H9 (cell line): Measurements from ENCODE around the gene KREMEN1. TPM values are rescaled to one million over a fixed set of nuclear protein-coding genes. Genes with fewer than 3 reads are reported as not detected.

Experiments used
- DNase-seq: peaks from one replicate; pipeline ENCODE4 v3.0.0-alpha.2; 2017
- H2AFZ ChIP-seq: one replicate; pipeline ENCODE4 v1.6.1; 2013; ENCODE audit warnings: mild to moderate bottlenecking, low read length, control low read depth, moderate library complexity
- H2AK5ac ChIP-seq: 2 replicates; pipeline ENCODE4 v1.6.1; 2013; ENCODE audit warnings: low read length, control low read depth, mixed read lengths; ENCODE audit not compliant: insufficient read length
- H2BK120ac ChIP-seq: one replicate; pipeline ENCODE4 v1.6.1; 2013; ENCODE audit warnings: low read depth, mild to moderate bottlenecking, low read length, control low read depth, inconsistent platforms; ENCODE audit not compliant: poor library complexity, severe bottlenecking
- H2BK12ac ChIP-seq: 2 replicates; pipeline ENCODE4 v1.6.1; 2013; ENCODE audit warnings: low read length, control low read depth, mixed read lengths, low read depth; ENCODE audit not compliant: insufficient read length
- H2BK15ac ChIP-seq: 2 replicates; pipeline ENCODE4 v1.6.1; 2013; ENCODE audit warnings: low read depth, low read length, control low read depth
- H2BK20ac ChIP-seq: one replicate; pipeline ENCODE4 v1.6.1; 2013; ENCODE audit warnings: low read depth, mild to moderate bottlenecking, low read length, control low read depth, inconsistent platforms; ENCODE audit not compliant: poor library complexity, severe bottlenecking
- H2BK5ac ChIP-seq: 2 replicates; pipeline ENCODE4 v1.6.1; 2013; ENCODE audit warnings: low read length, control low read depth, mixed read lengths; ENCODE audit not compliant: insufficient read length
- H3K14ac ChIP-seq: 2 replicates; pipeline ENCODE4 v1.6.1; 2013; ENCODE audit warnings: low read length, control low read depth; ENCODE audit not compliant: insufficient read depth
- H3K18ac ChIP-seq: 2 replicates; pipeline ENCODE4 v1.6.1; 2013; ENCODE audit warnings: low read depth, mild to moderate bottlenecking, mixed read lengths, low read length, control low read depth; ENCODE audit not compliant: insufficient read length
- H3K23ac ChIP-seq: 2 replicates; pipeline ENCODE4 v1.6.1; 2013; ENCODE audit warnings: low read length, control low read depth, mixed read lengths, low read depth; ENCODE audit not compliant: insufficient read length
- H3K23me2 ChIP-seq: 2 replicates; pipeline ENCODE4 v1.6.1; 2013; ENCODE audit warnings: low read depth, mild to moderate bottlenecking, mixed read lengths, low read length, control low read depth; ENCODE audit not compliant: insufficient read length, poor library complexity, severe bottlenecking
- H3K27ac ChIP-seq: 2 replicates; pipeline ENCODE4 v1.5.1; 2013; ENCODE audit warnings: low read length, control low read depth, mixed read lengths, low read depth; ENCODE audit not compliant: insufficient read length
- H3K27me3 ChIP-seq: 2 replicates; pipeline ENCODE4 v1.6.1; 2013; ENCODE audit warnings: low read length, control low read depth, inconsistent platforms; ENCODE audit not compliant: insufficient read depth
- H3K4ac ChIP-seq: 2 replicates; pipeline ENCODE4 v1.6.1; 2013; ENCODE audit warnings: low read depth, mild to moderate bottlenecking, control low read depth, inconsistent platforms, low read length, moderate library complexity
- H3K4me1 ChIP-seq: 2 replicates; pipeline ENCODE4 v1.6.1; 2013; ENCODE audit warnings: low read length, control low read depth, inconsistent platforms; ENCODE audit not compliant: insufficient read depth
- H3K4me2 ChIP-seq: 2 replicates; pipeline ENCODE4 v1.6.1; 2013; ENCODE audit warnings: low read length, control low read depth, mixed read lengths; ENCODE audit not compliant: insufficient read length, insufficient read depth
- H3K56ac ChIP-seq: 2 replicates; pipeline ENCODE4 v1.6.1; 2013; ENCODE audit warnings: low read depth, mild to moderate bottlenecking, mixed read lengths, low read length, control low read depth; ENCODE audit not compliant: insufficient read length
- H3K79me1 ChIP-seq: 2 replicates; pipeline ENCODE4 v1.6.1; 2013; ENCODE audit warnings: low read depth, mild to moderate bottlenecking, moderate library complexity, low read length, control low read depth, inconsistent platforms; ENCODE audit not compliant: insufficient read depth, poor library complexity, severe bottlenecking
- H3K79me2 ChIP-seq: 2 replicates; pipeline ENCODE4 v1.6.1; 2013; ENCODE audit warnings: low read length, control low read depth, inconsistent platforms; ENCODE audit not compliant: insufficient read depth
- H3K9ac ChIP-seq: 2 replicates; pipeline ENCODE4 v1.6.1; 2013; ENCODE audit warnings: low read length, control low read depth, mixed read lengths; ENCODE audit not compliant: insufficient read length; ENCODE audit errors: extremely low read depth
- H3K9me3 ChIP-seq: one replicate; pipeline ENCODE4 v1.6.1; 2013; ENCODE audit warnings: low read depth, low read length, inconsistent platforms; ENCODE audit not compliant: control insufficient read depth
- H3T11ph ChIP-seq: one replicate; pipeline ENCODE4 v1.6.1; 2013; ENCODE audit warnings: mild to moderate bottlenecking, low read length, control low read depth, inconsistent platforms
- H4K20me1 ChIP-seq: one replicate; pipeline ENCODE4 v1.6.1; 2013; ENCODE audit not compliant: control insufficient read depth, insufficient read length, insufficient read depth
- H4K5ac ChIP-seq: 2 replicates; pipeline ENCODE4 v1.6.1; 2013; ENCODE audit warnings: low read depth, mild to moderate bottlenecking, mixed read lengths, low read length, control low read depth; ENCODE audit not compliant: insufficient read length
- H4K8ac ChIP-seq: replicated peaks from 2 replicates; pipeline ENCODE4 v1.6.1; 2013; ENCODE audit warnings: low read length, control low read depth, mixed read lengths, low read depth; ENCODE audit not compliant: insufficient read length
- H4K91ac ChIP-seq: 2 replicates; pipeline ENCODE4 v1.6.1; 2013; ENCODE audit warnings: low read depth, mild to moderate bottlenecking, moderate library complexity, mixed read lengths, low read length, control low read depth; ENCODE audit not compliant: insufficient read length
- H3K27ac Mint-ChIP-seq, 3 experiments: 2 replicates in 2 of 3; 3 replicates in 1 of 3; pipeline ENCODE4 v1.8.0; 2020 to 2021; ENCODE audit warnings: mixed read lengths in 3 of 3, mild to moderate bottlenecking in 1 of 3, moderate library complexity in 1 of 3
- H3K27me3 Mint-ChIP-seq: 2 replicates; pipeline ENCODE4 v1.8.0; 2021; ENCODE audit warnings: low read depth, mild to moderate bottlenecking, moderate library complexity, mixed read lengths
- H3K36me3 Mint-ChIP-seq, 3 experiments: 2 replicates in 2 of 3; 3 replicates in 1 of 3; pipeline ENCODE4 v1.8.0; 2020 to 2021; ENCODE audit warnings: low read depth in 3 of 3, mixed read lengths in 3 of 3; ENCODE audit not compliant: insufficient read depth in 1 of 3
- H3K4me1 Mint-ChIP-seq, 2 experiments: 2 replicates each; pipeline ENCODE4 v1.8.0; 2020; ENCODE audit warnings: mixed read lengths in 2 of 2
- H3K4me3 Mint-ChIP-seq, 2 experiments: 2 replicates in 1 of 2; 3 replicates in 1 of 2; pipeline ENCODE4 v1.8.0; 2020 to 2021; ENCODE audit warnings: mild to moderate bottlenecking in 2 of 2, mixed read lengths in 2 of 2, moderate library complexity in 1 of 2
- H3K9me3 Mint-ChIP-seq, 2 experiments: 2 replicates in 1 of 2; 3 replicates in 1 of 2; pipeline ENCODE4 v1.8.0; 2020; ENCODE audit warnings: mild to moderate bottlenecking in 2 of 2, mixed read lengths in 2 of 2, moderate library complexity in 1 of 2
- CTCF ChIP-seq: fragments of 200-600 bp; sonication (generic); conservative IDR thresholded peaks from 3 replicates; pipeline ENCODE4 v1.8.0; 2021; ENCODE audit warnings: antibody characterized with exemption, mild to moderate bottlenecking
- WGBS: extraction: QIAGEN DNeasy Blood & Tissue Kit; methylation state at CpG from one replicate; pipeline ENCODE4 v1.1.7; 2013; ENCODE audit warnings: missing lambda C conversion rate, low lambda C conversion rate, mixed read lengths; ENCODE audit not compliant: insufficient read length; ENCODE audit errors: extremely low coverage; 5-methylcytosine and 5-hydroxymethylcytosine counted together
- total RNA-seq: library from RNA; stranded (reverse); gene quantifications from 2 replicates; pipeline ENCODE4 v1.2.1, GENCODE V29; 2021

The KREMEN1 gene
- total RNA-seq, 1 experiment from 2014 or later = 2.4 TPM

- WGBS = no CpG with 5 or more reads among the region's 13 CpGs
Observed at GRCh38 chr22:29163808-29164207, 91.0 kb downstream of the KREMEN1 start.

More at GRCh38 chr22:29163808-29164207, 91.0 kb downstream of the KREMEN1 start:
- Histone ChIP-seq H3K14ac (no peak overlapping the region), H3K27me3 (no peaks in the 10 kb centered on the region), H2AFZ (no peak overlapping the region), H3K4me1 (no peaks in the 10 kb centered on the region), H3T11ph (no peak overlapping the region), H2BK20ac (no peak overlapping the region), H2BK5ac (no peak overlapping the region), H3K79me1 (no peaks in the 10 kb centered on the region), H3K9me3 (no peaks in the 10 kb centered on the region), H3K23me2 (no peaks in the 10 kb centered on the region), H3K9ac (no peak overlapping the region), H4K5ac (no peak overlapping the region), H3K18ac (no peak overlapping the region), H4K8ac (no peak overlapping the region), H3K79me2 (no peaks in the 10 kb centered on the region), H4K20me1 (no peaks in the 10 kb centered on the region), H3K56ac (no peak overlapping the region), H4K91ac (no peak overlapping the region), H2AK5ac (no peak overlapping the region), H3K23ac (no peak overlapping the region), H2BK15ac (no peak overlapping the region), H3K4me2 (no peak overlapping the region), H2BK12ac (no peak overlapping the region), H3K27ac (no peak overlapping the region), H3K4ac (no peak overlapping the region), H2BK120ac (no peak overlapping the region)
- Mint-ChIP-seq H3K4me3 (no peak overlapping the region), H3K27ac (no peak overlapping the region), H3K27me3 (peaks cover 20% of the 10 kb centered on the region), H3K36me3 (no peaks in the 10 kb centered on the region), H3K4me1 (no peaks in the 10 kb centered on the region), H3K9me3 (no peaks in the 10 kb centered on the region)
- no peak for TF ChIP-seq CTCF
- DNase-seq = no peak
